HEK293 (cell line): ENCODE results near the gene CACNG4.

ENCODE experiments used
- CTCF ChIA-PET: fragments of 350-600 bp; formaldehyde crosslinking; extraction: SDS; loops from one replicate; lab custom pipeline; 2021; ENCODE audit warnings: antibody characterized with exemption; lab: Yijun Ruan, JAX
- POLR2A ChIA-PET: fragments of 300-600 bp; formaldehyde crosslinking; extraction: SDS; loops from one replicate; lab custom pipeline; 2020; ENCODE audit warnings: antibody characterized with exemption, inconsistent platforms; lab: Yijun Ruan, JAX
- H3K27ac ChIP-seq: fragments of 200-500 bp; sonication (Bioruptor generic); 2 replicates; pipeline ENCODE4 v1.5.1; 2014; ENCODE audit warnings: low read depth, low read length, control low read depth, inconsistent platforms; ENCODE audit errors: extremely low read depth
- H3K36me3 ChIP-seq, 2 experiments: fragments of 200-500 bp in 1 of 2; sonication (Bioruptor generic) in 1 of 2; 1 replicate in 1 of 2; 2 replicates in 1 of 2; pipeline ENCODE4 v1.5.1; 2014 to 2017; ENCODE audit warnings: inconsistent platforms in 2 of 2, low read length in 2 of 2; ENCODE audit not compliant: control insufficient read depth in 2 of 2, insufficient read depth in 1 of 2
- H3K4me1 ChIP-seq: fragments of 200-500 bp; sonication (Bioruptor generic); 2 replicates; pipeline ENCODE4 v1.5.1; 2014; ENCODE audit warnings: mild to moderate bottlenecking, low read length, inconsistent platforms; ENCODE audit not compliant: control insufficient read depth, insufficient read depth
- H3K4me3 ChIP-seq: 2 replicates; pipeline ENCODE4 v1.5.1; 2011; ENCODE audit warnings: low read depth, mild to moderate bottlenecking, control low read depth, low read length, moderate library complexity
- H3K9me3 ChIP-seq: fragments of 200-500 bp; sonication (Bioruptor generic); 2 replicates; pipeline ENCODE4 v1.5.1; 2014; ENCODE audit warnings: low read depth, low read length, inconsistent platforms; ENCODE audit not compliant: control insufficient read depth, insufficient read depth
- GLIS2 ChIP-seq: fragments of 450-650 bp; formaldehyde crosslinking; IDR thresholded peaks from 2 replicates; pipeline ENCODE4 v1.5.1; 2016; ENCODE audit warnings: missing biosample characterization, missing genetic modification characterization
- HOXD13 ChIP-seq: sonication (generic); formaldehyde crosslinking; IDR thresholded peaks from 2 replicates; pipeline ENCODE4 v1.8.0; 2022; ENCODE audit warnings: missing genetic modification reagents, borderline replicate concordance
- KLF16 ChIP-seq: fragments of 450-650 bp; formaldehyde crosslinking; IDR thresholded peaks from 2 replicates; pipeline ENCODE4 v1.5.1; 2017; ENCODE audit warnings: missing biosample characterization, missing genetic modification characterization
- KLF9 ChIP-seq: fragments of 450-650 bp; formaldehyde crosslinking; IDR thresholded peaks from 2 replicates; pipeline ENCODE4 v1.5.1; 2016; ENCODE audit warnings: missing biosample characterization, missing genetic modification characterization, low read depth
- OSR2 ChIP-seq: fragments of 450-650 bp; formaldehyde crosslinking; IDR thresholded peaks from 2 replicates; pipeline ENCODE4 v1.5.1; 2016; ENCODE audit warnings: missing biosample characterization, missing genetic modification characterization
- PBX3 ChIP-seq: sonication (generic); formaldehyde crosslinking; IDR thresholded peaks from 2 replicates; pipeline ENCODE4 v1.8.1; 2022; ENCODE audit warnings: mild to moderate bottlenecking, moderate library complexity, missing genetic modification reagents
- SP7 ChIP-seq: fragments of 450-650 bp; formaldehyde crosslinking; IDR thresholded peaks from 2 replicates; pipeline ENCODE4 v1.5.1; 2016; ENCODE audit warnings: missing biosample characterization, missing genetic modification characterization
- YY1 ChIP-seq: fragments of 450-650 bp; formaldehyde crosslinking; IDR thresholded peaks from 2 replicates; pipeline ENCODE4 v1.5.1; 2018; ENCODE audit warnings: missing biosample characterization, missing genetic modification characterization
- ZFP41 ChIP-seq: fragments of 450-650 bp; formaldehyde crosslinking; IDR thresholded peaks from 2 replicates; pipeline ENCODE4 v1.5.1; 2016; ENCODE audit warnings: missing biosample characterization, missing genetic modification characterization, borderline replicate concordance
- ZNF16 ChIP-seq: fragments of 450-650 bp; formaldehyde crosslinking; IDR thresholded peaks from 2 replicates; pipeline ENCODE4 v1.5.1; 2016; ENCODE audit warnings: low read depth, missing biosample characterization, missing genetic modification characterization
- ZNF488 ChIP-seq: fragments of 450-650 bp; formaldehyde crosslinking; IDR thresholded peaks from 2 replicates; pipeline ENCODE4 v1.5.1; 2016; ENCODE audit warnings: missing biosample characterization, missing genetic modification characterization
- ZNF501 ChIP-seq: fragments of 450-650 bp; formaldehyde crosslinking; IDR thresholded peaks from 2 replicates; pipeline ENCODE4 v1.5.1; 2016; ENCODE audit warnings: missing biosample characterization, missing genetic modification characterization
- ZNF558 ChIP-seq: fragments of 450-650 bp; formaldehyde crosslinking; IDR thresholded peaks from 2 replicates; pipeline ENCODE4 v1.5.1; 2016; ENCODE audit warnings: missing biosample characterization, missing genetic modification characterization
- ZNF560 ChIP-seq: fragments of 450-650 bp; formaldehyde crosslinking; IDR thresholded peaks from 2 replicates; pipeline ENCODE4 v1.5.1; 2017; ENCODE audit warnings: missing biosample characterization, missing genetic modification characterization, borderline replicate concordance
- ZNF610 ChIP-seq: fragments of 450-650 bp; formaldehyde crosslinking; IDR thresholded peaks from 2 replicates; pipeline ENCODE4 v1.5.1; 2016; ENCODE audit warnings: missing biosample characterization, missing genetic modification characterization, borderline replicate concordance
- ZNF658 ChIP-seq: fragments of 450-650 bp; formaldehyde crosslinking; IDR thresholded peaks from 2 replicates; pipeline ENCODE4; 2016; ENCODE audit warnings: missing biosample characterization, missing genetic modification characterization
- ZSCAN16 ChIP-seq: fragments of 450-650 bp; formaldehyde crosslinking; IDR thresholded peaks from 2 replicates; pipeline ENCODE4 v1.5.1; 2016; ENCODE audit warnings: missing biosample characterization, missing genetic modification characterization
- TF ChIP-seq, protein P1 (sequence below): fragments of 450-650 bp; formaldehyde crosslinking; IDR thresholded peaks from 2 replicates; pipeline ENCODE4 v1.5.1; 2016; ENCODE audit warnings: missing biosample characterization, missing genetic modification characterization
- TF ChIP-seq, protein P2 (sequence below): fragments of 450-650 bp; formaldehyde crosslinking; conservative IDR thresholded peaks from 2 replicates; pipeline ENCODE4 v1.5.1; 2016; ENCODE audit warnings: low read depth, missing biosample characterization, missing genetic modification characterization
- TF ChIP-seq, protein P3 (sequence below): fragments of 450-650 bp; formaldehyde crosslinking; IDR thresholded peaks from 2 replicates; pipeline ENCODE4 v1.5.1; 2017; ENCODE audit warnings: missing biosample characterization, mild to moderate bottlenecking, missing genetic modification characterization, moderate library complexity

The CACNG4 gene

GRCh38 chr17:67008101-67008500 lies 43.6 kb downstream of the CACNG4 start:
- CTCF ChIA-PET: no interaction called here
- no peaks in the 10 kb centered on the region for H3K9me3 ChIP-seq
- TF ChIP-seq ZNF558 (tag by site-specific recombination): no peak
- TF ChIP-seq KLF16: no peak
- no peak for TF ChIP-seq PBX3 (CRISPR knock-in tag)
- no peak for TF ChIP-seq ZNF501 (tag by site-specific recombination)
- TF ChIP-seq, protein P1, sequence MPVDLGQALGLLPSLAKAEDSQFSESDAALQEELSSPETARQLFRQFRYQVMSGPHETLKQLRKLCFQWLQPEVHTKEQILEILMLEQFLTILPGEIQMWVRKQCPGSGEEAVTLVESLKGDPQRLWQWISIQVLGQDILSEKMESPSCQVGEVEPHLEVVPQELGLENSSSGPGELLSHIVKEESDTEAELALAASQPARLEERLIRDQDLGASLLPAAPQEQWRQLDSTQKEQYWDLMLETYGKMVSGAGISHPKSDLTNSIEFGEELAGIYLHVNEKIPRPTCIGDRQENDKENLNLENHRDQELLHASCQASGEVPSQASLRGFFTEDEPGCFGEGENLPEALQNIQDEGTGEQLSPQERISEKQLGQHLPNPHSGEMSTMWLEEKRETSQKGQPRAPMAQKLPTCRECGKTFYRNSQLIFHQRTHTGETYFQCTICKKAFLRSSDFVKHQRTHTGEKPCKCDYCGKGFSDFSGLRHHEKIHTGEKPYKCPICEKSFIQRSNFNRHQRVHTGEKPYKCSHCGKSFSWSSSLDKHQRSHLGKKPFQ (tag by site-specific recombination): no peak
- TF ChIP-seq KLF9: no peak
- no peak for TF ChIP-seq ZFP41
- TF ChIP-seq ZNF488 (tag by site-specific recombination): no peak
- no peak for TF ChIP-seq ZSCAN16
- TF ChIP-seq, protein P2, sequence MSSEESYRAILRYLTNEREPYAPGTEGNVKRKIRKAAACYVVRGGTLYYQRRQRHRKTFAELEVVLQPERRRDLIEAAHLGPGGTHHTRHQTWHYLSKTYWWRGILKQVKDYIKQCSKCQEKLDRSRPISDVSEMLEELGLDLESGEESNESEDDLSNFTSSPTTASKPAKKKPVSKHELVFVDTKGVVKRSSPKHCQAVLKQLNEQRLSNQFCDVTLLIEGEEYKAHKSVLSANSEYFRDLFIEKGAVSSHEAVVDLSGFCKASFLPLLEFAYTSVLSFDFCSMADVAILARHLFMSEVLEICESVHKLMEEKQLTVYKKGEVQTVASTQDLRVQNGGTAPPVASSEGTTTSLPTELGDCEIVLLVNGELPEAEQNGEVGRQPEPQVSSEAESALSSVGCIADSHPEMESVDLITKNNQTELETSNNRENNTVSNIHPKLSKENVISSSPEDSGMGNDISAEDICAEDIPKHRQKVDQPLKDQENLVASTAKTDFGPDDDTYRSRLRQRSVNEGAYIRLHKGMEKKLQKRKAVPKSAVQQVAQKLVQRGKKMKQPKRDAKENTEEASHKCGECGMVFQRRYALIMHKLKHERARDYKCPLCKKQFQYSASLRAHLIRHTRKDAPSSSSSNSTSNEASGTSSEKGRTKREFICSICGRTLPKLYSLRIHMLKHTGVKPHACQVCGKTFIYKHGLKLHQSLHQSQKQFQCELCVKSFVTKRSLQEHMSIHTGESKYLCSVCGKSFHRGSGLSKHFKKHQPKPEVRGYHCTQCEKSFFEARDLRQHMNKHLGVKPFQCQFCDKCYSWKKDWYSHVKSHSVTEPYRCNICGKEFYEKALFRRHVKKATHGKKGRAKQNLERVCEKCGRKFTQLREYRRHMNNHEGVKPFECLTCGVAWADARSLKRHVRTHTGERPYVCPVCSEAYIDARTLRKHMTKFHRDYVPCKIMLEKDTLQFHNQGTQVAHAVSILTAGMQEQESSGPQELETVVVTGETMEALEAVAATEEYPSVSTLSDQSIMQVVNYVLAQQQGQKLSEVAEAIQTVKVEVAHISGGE (tag by site-specific recombination): no peak
- no peak for TF ChIP-seq HOXD13 (CRISPR knock-in tag)
- TF ChIP-seq OSR2: no peak
- TF ChIP-seq ZNF658 (tag by site-specific recombination): no peak
- TF ChIP-seq, all 188 proteins: peak for 0
- Histone ChIP-seq H3K27ac (no peak overlapping the region), H3K4me3 (no peak overlapping the region), H3K36me3 (no peaks in the 10 kb centered on the region), H3K4me1 (no peaks in the 10 kb centered on the region)
- POLR2A ChIA-PET: no interaction called here

DNA sequence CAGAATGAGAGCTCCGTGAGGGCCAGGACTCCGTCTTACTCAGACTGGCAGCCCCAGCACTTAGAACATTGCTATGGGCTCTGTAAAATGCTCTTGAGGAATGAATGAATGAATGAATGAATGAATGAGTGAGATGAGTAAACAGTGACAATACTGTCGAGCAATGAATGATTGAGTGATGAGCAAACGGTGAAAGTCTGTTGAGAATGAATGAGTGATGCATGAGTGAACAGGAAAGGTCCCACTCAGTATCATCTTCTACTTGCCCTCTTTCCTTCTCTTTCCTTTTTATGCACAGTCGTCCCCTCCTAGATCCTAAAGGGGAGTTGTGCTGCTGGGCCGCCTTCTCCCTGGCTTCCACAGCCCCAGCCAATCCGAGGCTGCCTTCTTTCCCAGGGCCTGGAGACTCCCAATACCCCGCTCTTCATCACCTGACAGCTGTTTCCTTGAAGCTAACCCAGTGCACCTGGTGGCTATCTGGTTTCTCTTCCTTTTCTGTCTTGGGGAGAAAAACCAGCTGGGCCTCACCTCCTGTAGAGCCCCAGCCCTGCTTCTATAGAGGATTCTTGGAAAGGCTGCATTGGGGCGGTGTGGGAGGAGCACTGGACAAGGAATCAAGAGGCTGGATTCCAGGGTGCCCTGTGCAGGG lies 47.1 kb downstream of the CACNG4 start:
- H3K36me3 ChIP-seq: no peaks in the 10 kb centered on the region
- H3K9me3 ChIP-seq: no peaks in the 10 kb centered on the region
- no peak for TF ChIP-seq GLIS2
- H3K27ac ChIP-seq: no peak overlapping the region
- no peaks in the 10 kb centered on the region for H3K4me1 ChIP-seq
- ChIA-PET POLR2A (no interaction called here), CTCF (no interaction called here)
- H3K4me3 ChIP-seq: no peak overlapping the region

- H3K36me3 ChIP-seq: no peaks in the 10 kb centered on the region
- POLR2A ChIA-PET: no interaction called here
- H3K9me3 ChIP-seq: no peaks in the 10 kb centered on the region
- no peak overlapping the region for H3K4me3 ChIP-seq
- H3K27ac ChIP-seq: no peak overlapping the region
- CTCF ChIA-PET: interaction anchor here (0.6 kb wide), 2 partner anchors 676 to 1469 kb away, joined by 4 to 5 read pairs; no protein-coding TSS in a partner anchor
- TF ChIP-seq ZNF560 (tag by site-specific recombination): no peak
- TF ChIP-seq, protein P3, sequence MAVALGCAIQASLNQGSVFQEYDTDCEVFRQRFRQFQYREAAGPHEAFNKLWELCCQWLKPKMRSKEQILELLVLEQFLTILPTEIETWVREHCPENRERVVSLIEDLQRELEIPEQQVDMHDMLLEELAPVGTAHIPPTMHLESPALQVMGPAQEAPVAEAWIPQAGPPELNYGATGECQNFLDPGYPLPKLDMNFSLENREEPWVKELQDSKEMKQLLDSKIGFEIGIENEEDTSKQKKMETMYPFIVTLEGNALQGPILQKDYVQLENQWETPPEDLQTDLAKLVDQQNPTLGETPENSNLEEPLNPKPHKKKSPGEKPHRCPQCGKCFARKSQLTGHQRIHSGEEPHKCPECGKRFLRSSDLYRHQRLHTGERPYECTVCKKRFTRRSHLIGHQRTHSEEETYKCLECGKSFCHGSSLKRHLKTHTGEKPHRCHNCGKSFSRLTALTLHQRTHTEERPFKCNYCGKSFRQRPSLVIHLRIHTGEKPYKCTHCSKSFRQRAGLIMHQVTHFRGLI (tag by site-specific recombination): 0 out of 2 replicates have a peak, but pooled peaks have one; percentile 26
- TF ChIP-seq YY1 (tag by site-specific recombination): no peak
- no peak for TF ChIP-seq ZNF16
- TF ChIP-seq ZNF610 (tag by site-specific recombination): no peak
- no peak for TF ChIP-seq SP7 (tag by site-specific recombination)
- no peaks in the 10 kb centered on the region for H3K4me1 ChIP-seq
These were observed 49.4 kb downstream of the CACNG4 start for GRCh38 chr17:67013891-67014290.
